Esophagus (tissue), 2 donors: ENCODE data around the gene TRAPPC12. TPM values are rescaled to one million over a fixed set of nuclear protein-coding genes. Genes with fewer than 3 reads are reported as not detected.

Experiments
- H3K27ac ChIP-seq, 2 donors: one replicate each; pipeline ENCODE4 v1.5.1; 2013; ENCODE audit warnings: low read depth in 2 of 2, mild to moderate bottlenecking in 2 of 2, inconsistent platforms in 1 of 2, low read length in 1 of 2, moderate library complexity in 1 of 2
- H3K27me3 ChIP-seq, 2 donors: one replicate each; pipeline ENCODE4 v1.6.1; 2013; ENCODE audit warnings: low read length in 2 of 2, control low read depth in 1 of 2, mild to moderate bottlenecking in 1 of 2; ENCODE audit not compliant: insufficient read depth in 2 of 2, control insufficient read depth in 1 of 2
- H3K36me3 ChIP-seq, 2 donors: one replicate each; pipeline ENCODE4 v1.6.1; 2013; ENCODE audit warnings: low read length in 1 of 2; ENCODE audit not compliant: control insufficient read depth in 2 of 2, insufficient read depth in 2 of 2
- H3K4me1 ChIP-seq, 2 donors: one replicate each; pipeline ENCODE4 v1.6.1; 2013; ENCODE audit warnings: low read length in 1 of 2; ENCODE audit not compliant: control insufficient read depth in 2 of 2, insufficient read depth in 2 of 2
- H3K4me3 ChIP-seq, 2 donors: one replicate each; pipeline ENCODE4 v1.5.1; 2013; ENCODE audit warnings: low read length in 2 of 2, mild to moderate bottlenecking in 2 of 2, low read depth in 1 of 2, moderate library complexity in 1 of 2
- H3K9me3 ChIP-seq, 2 donors: one replicate each; pipeline ENCODE4 v1.6.1; 2013; ENCODE audit warnings: mild to moderate bottlenecking in 2 of 2, low read depth in 1 of 2, low read length in 1 of 2, moderate library complexity in 1 of 2; ENCODE audit not compliant: control insufficient read depth in 2 of 2, insufficient read depth in 1 of 2
- WGBS, 2 donors: extraction: QIAGEN DNeasy Blood & Tissue Kit; methylation state at CpG; one replicate each; pipeline ENCODE4 v1.1.7; 2013; 5-methylcytosine and 5-hydroxymethylcytosine counted together
- polyA plus RNA-seq, 2 donors: library from polyadenylated mRNA; stranded (reverse); fragments of 200-250 nt; gene quantifications; one replicate each; pipeline ENCODE4 v1.2.3, GENCODE V29; 2013
- donor health status: healthy with polysubstance abuse.
- donor health status: Bipolar disorder and iron deficiency.

Gene TRAPPC12
- polyA plus RNA-seq, 2 donors = 43.6 to 64.2 TPM

DNA sequence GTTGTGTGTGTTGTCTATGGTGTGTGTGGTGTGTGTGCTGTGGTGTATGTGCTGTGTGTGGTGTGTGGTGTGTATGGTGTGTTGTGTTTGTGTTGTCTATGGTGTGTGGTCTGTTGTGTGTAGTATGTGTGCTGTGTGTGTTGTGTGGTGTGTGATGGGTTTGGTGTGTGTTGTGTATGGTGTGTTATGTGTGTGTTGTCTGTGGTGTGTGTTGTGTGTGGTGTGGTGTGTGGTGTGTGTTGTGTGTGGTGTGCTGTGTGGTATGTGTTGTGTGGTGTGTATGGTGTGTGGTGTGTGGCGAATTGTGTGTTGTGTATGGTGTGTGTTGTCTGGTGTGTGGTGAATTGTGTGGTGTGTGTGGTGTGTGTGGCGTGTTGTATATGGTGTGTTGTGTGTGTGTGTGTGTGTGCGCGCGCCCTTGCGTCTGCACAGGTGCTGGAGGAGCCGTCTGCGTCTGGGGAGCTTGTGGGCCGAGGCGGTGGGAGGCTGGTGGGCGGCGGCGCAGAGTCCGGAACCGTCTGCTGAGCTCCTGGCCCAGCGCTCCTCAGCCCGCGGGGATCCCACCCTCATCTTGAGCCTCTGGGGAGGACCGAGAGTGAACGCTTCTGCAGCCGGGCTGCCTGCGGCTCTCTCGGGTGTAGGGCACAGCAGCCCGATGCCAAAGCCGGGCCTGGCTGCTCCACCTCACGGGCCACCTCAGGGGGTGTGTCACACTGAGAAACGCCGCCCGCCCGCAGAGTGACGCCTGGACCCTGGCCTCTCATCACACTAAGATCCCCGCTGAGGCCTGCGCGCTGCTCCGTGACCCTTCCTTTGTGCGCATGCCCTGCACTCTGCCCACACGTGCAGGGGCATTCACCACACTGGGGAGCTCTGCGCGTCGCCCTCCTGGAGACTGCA, 148.6 kb downstream of the TRAPPC12 start:
- H3K4me1 ChIP-seq = peaks cover 3 to 6% of the 10 kb centered on the region in 2 donors
- H3K27me3 ChIP-seq = no peaks in the 10 kb centered on the region
- H3K36me3 ChIP-seq = peaks cover 0 to 3% of the 10 kb centered on the region in 2 donors
- H3K4me3 ChIP-seq = no peak overlapping the region
- no peaks in the 10 kb centered on the region for H3K9me3 ChIP-seq
- H3K27ac ChIP-seq = no peak overlapping the region
- 86 to 92% methylated on average over 40 of the region's 40 CpGs for WGBS, 2 donors

Other genes with a start within 250 kb of the TRAPPC12 start
- gene EIPR1, start 1.9 kb upstream of the TRAPPC12 start, polyA plus RNA-seq = 10 to 100 TPM in 1 of 2 donors, 1 to 10 TPM in 1; 8.2 to 22.8 TPM
- 10 to 100 TPM; 25.7 to 41.8 TPM for gene ADI1, start 139.8 kb downstream of the TRAPPC12 start, polyA plus RNA-seq
- 10 to 100 TPM in 1 of 2 donors, 1 to 10 TPM in 1; 5.7 to 10.1 TPM for gene RNASEH1, start 178.6 kb downstream of the TRAPPC12 start, polyA plus RNA-seq
- 1,000 to 10,000 TPM; 1,816 to 2,770 TPM for gene RPS7, start 195.6 kb downstream of the TRAPPC12 start, polyA plus RNA-seq
- gene COLEC11, start 215.4 kb downstream of the TRAPPC12 start, polyA plus RNA-seq = 1 to 10 TPM in 1 of 2 donors, under 1 TPM in 1; 0.43 to 1.3 TPM